Right hindlimb (tissue), 1 donor: Measurements from ENCODE around the gene PPTC7.
"Not testable (repeated sequence)": the region's sequence is repeated elsewhere in the genome, so short reads cannot be mapped to it uniquely, and the experiment has no call there.

Source experiments
- DNase-seq: peaks from one replicate; pipeline ENCODE4 v3.0.0-alpha.2; 2018

Gene PPTC7

GRCh38 chr12:110583137-110584059 is at the start of gene PPTC7:
Gene PPTC7 (minus strand): TSS chr12:110583318. CDS start chr12:110583031, 287 bp downstream.
- peak; percentile 98 for DNase-seq

- DNase-seq, result no peak
Observed at GRCh38 chr12:110627500-110628195, 44.5 kb upstream of the PPTC7 start.

- no peak for DNase-seq
Observed at GRCh38 chr12:110622582-110622981, 39.5 kb upstream of the PPTC7 start.

- DNase-seq, result no peak
Observed at GRCh38 chr12:110619534-110619953, 36.4 kb upstream of the PPTC7 start.

- DNase-seq, result no peak
Observed at GRCh38 chr12:110616471-110617115, 33.5 kb upstream of the PPTC7 start.

GRCh38 chr12:110615171-110615570 is 32.1 kb upstream of the PPTC7 start:
- DNase-seq, result no peak

- peak; percentile 98 for DNase-seq
Observed at GRCh38 chr12:110613771-110614684, 30.9 kb upstream of the PPTC7 start, which contains the start of gene TCTN1. Gene TCTN1 (plus strand): TSS chr12:110614129. CDS start chr12:110614183, 54 bp downstream.

- DNase-seq, result peak; percentile 28
Observed at GRCh38 chr12:110613071-110613770, 30.1 kb upstream of the PPTC7 start.

- no peak for DNase-seq
Observed at GRCh38 chr12:110606253-110606611, 23.1 kb upstream of the PPTC7 start.

- DNase-seq, result peak; percentile 37
Observed at GRCh38 chr12:110602085-110602814, 19.1 kb upstream of the PPTC7 start.

- no peak for DNase-seq
Observed at GRCh38 chr12:110600254-110600653, 17.1 kb upstream of the PPTC7 start.

- DNase-seq, result no peak
Observed at GRCh38 chr12:110599334-110599733, 16.2 kb upstream of the PPTC7 start.

GRCh38 chr12:110597885-110598284 is 14.8 kb upstream of the PPTC7 start:
- no peak for DNase-seq

GRCh38 chr12:110592919-110593318 is 9.8 kb upstream of the PPTC7 start:
- not testable (repeated sequence) for DNase-seq

- DNase-seq, result no peak
Observed at GRCh38 chr12:110592078-110592477, 9.0 kb upstream of the PPTC7 start.

- DNase-seq, result no peak
Observed at GRCh38 chr12:110591451-110592051, 8.4 kb upstream of the PPTC7 start.

- DNase-seq, result no peak
Observed at GRCh38 chr12:110590806-110591326, 7.7 kb upstream of the PPTC7 start.

- DNase-seq, result no peak
Observed at GRCh38 chr12:110590059-110590458, 6.9 kb upstream of the PPTC7 start.

GRCh38 chr12:110587102-110587501 is 4.0 kb upstream of the PPTC7 start:
- not testable (repeated sequence) for DNase-seq

- DNase-seq, result no peak
Observed at GRCh38 chr12:110585231-110585799, 2.2 kb upstream of the PPTC7 start.
